ENCODE measurements around the gene HNRNPH2.

Gene HNRNPH2

GRCh38 chrX:101407748-101408531 is at the start of gene HNRNPH2, which contains the start of gene GLA:
Gene HNRNPH2, plus strand, starts transcription at chrX:101408222. Its CDS starts 3,767 bp downstream, at chrX:101411989.
Gene GLA, minus strand, starts transcription at chrX:101407925. Its CDS starts 22 bp downstream, at chrX:101407903.
- Histone ChIP-seq H3K27ac (ENCODE audit: low read depth, low read length) (peak within 1 kb of the TSS; percentile 94), H3K4me1 (ENCODE audit: control insufficient read depth, insufficient read depth, low read length) (no peaks in the 10 kb centered on the region), H3K4me3 (ENCODE audit: low read depth, low read length) (peak within 1 kb of the TSS; percentile 76), H3K36me3 (ENCODE audit: control insufficient read depth, insufficient read depth, low read length) (peaks cover 24% of the 10 kb centered on the region), H3K9ac (ENCODE audit: low read depth, low read length) (peak within 1 kb of the TSS; percentile 96), H3K27me3 (ENCODE audit: control insufficient read depth, insufficient read depth, low read length) (no peaks in the 10 kb centered on the region), H3K9me3 (ENCODE audit: control insufficient read depth, insufficient read depth, low read length) (peaks cover 33% of the 10 kb centered on the region)

- H3K27me3 ChIP-seq (ENCODE audit: control insufficient read depth, insufficient read depth, low read length), result no peaks in the 10 kb centered on the region; the same call in 1 of the 2 replicates
- H3K9ac ChIP-seq (ENCODE audit: low read depth, low read length), result no peak overlapping the region
- no peak overlapping the region for H3K4me3 ChIP-seq (ENCODE audit: low read depth, low read length)
- H3K4me1 ChIP-seq (ENCODE audit: control insufficient read depth, insufficient read depth, low read length), result no peaks in the 10 kb centered on the region
- no peaks in the 10 kb centered on the region for H3K36me3 ChIP-seq (ENCODE audit: control insufficient read depth, insufficient read depth, low read length)
- no peak overlapping the region for H3K27ac ChIP-seq (ENCODE audit: low read depth, low read length)
- H3K9me3 ChIP-seq (ENCODE audit: control insufficient read depth, insufficient read depth, low read length), result peaks cover 18% of the 10 kb centered on the region; the same call in 1 of the 2 replicates
These were observed 48.1 kb upstream of the HNRNPH2 start for GRCh38 chrX:101359966-101360365.

GRCh38 chrX:101360390-101360789 is 47.6 kb upstream of the HNRNPH2 start:
- H3K9me3 ChIP-seq (ENCODE audit: control insufficient read depth, insufficient read depth, low read length), result peaks cover 18% of the 10 kb centered on the region; the same call in 1 of the 2 replicates
- no peaks in the 10 kb centered on the region for H3K36me3 ChIP-seq (ENCODE audit: control insufficient read depth, insufficient read depth, low read length)

GRCh38 chrX:101362116-101362515 is 45.9 kb upstream of the HNRNPH2 start:
- Histone ChIP-seq H3K9me3 (ENCODE audit: control insufficient read depth, insufficient read depth, low read length) (peaks cover 14% of the 10 kb centered on the region; the same call in 1 of the 2 replicates), H3K27me3 (ENCODE audit: control insufficient read depth, insufficient read depth, low read length) (no peaks in the 10 kb centered on the region; the same call in 1 of the 2 replicates), H3K36me3 (ENCODE audit: control insufficient read depth, insufficient read depth, low read length) (no peaks in the 10 kb centered on the region), H3K4me1 (ENCODE audit: control insufficient read depth, insufficient read depth, low read length) (no peaks in the 10 kb centered on the region), H3K9ac (ENCODE audit: low read depth, low read length) (no peak overlapping the region), H3K4me3 (ENCODE audit: low read depth, low read length) (no peak overlapping the region), H3K27ac (ENCODE audit: low read depth, low read length) (no peak overlapping the region)

More at GRCh38 chrX:101360390-101360789, 47.6 kb upstream of the HNRNPH2 start:
- Histone ChIP-seq H3K4me3 (ENCODE audit: low read depth, low read length) (no peak overlapping the region), H3K27ac (ENCODE audit: low read depth, low read length) (no peak overlapping the region), H3K4me1 (ENCODE audit: control insufficient read depth, insufficient read depth, low read length) (no peaks in the 10 kb centered on the region), H3K9ac (ENCODE audit: low read depth, low read length) (no peak overlapping the region), H3K27me3 (ENCODE audit: control insufficient read depth, insufficient read depth, low read length) (no peaks in the 10 kb centered on the region; the same call in 1 of the 2 replicates)

GRCh38 chrX:101362757-101363156 is 45.3 kb upstream of the HNRNPH2 start:
- peaks cover 13% of the 10 kb centered on the region; the same call in 1 of the 2 replicates for H3K9me3 ChIP-seq (ENCODE audit: control insufficient read depth, insufficient read depth, low read length)
- no peaks in the 10 kb centered on the region; the same call in 1 of the 2 replicates for H3K27me3 ChIP-seq (ENCODE audit: control insufficient read depth, insufficient read depth, low read length)
- no peak overlapping the region for H3K27ac ChIP-seq (ENCODE audit: low read depth, low read length)
- no peak overlapping the region for H3K9ac ChIP-seq (ENCODE audit: low read depth, low read length)
- H3K4me1 ChIP-seq (ENCODE audit: control insufficient read depth, insufficient read depth, low read length), result no peaks in the 10 kb centered on the region
- H3K36me3 ChIP-seq (ENCODE audit: control insufficient read depth, insufficient read depth, low read length), result no peaks in the 10 kb centered on the region
- no peak overlapping the region for H3K4me3 ChIP-seq (ENCODE audit: low read depth, low read length)

GRCh38 chrX:101365301-101365795 is 42.7 kb upstream of the HNRNPH2 start:
- H3K36me3 ChIP-seq (ENCODE audit: control insufficient read depth, insufficient read depth, low read length), result no peaks in the 10 kb centered on the region
- H3K9me3 ChIP-seq (ENCODE audit: control insufficient read depth, insufficient read depth, low read length), result peaks cover 21% of the 10 kb centered on the region
- no peaks in the 10 kb centered on the region for H3K4me1 ChIP-seq (ENCODE audit: control insufficient read depth, insufficient read depth, low read length)
- H3K27me3 ChIP-seq (ENCODE audit: control insufficient read depth, insufficient read depth, low read length), result no peaks in the 10 kb centered on the region
- H3K9ac ChIP-seq (ENCODE audit: low read depth, low read length), result no peak overlapping the region
- no peak overlapping the region for H3K27ac ChIP-seq (ENCODE audit: low read depth, low read length)
- H3K4me3 ChIP-seq (ENCODE audit: low read depth, low read length), result no peak overlapping the region

GRCh38 chrX:101368800-101369199 is 39.2 kb upstream of the HNRNPH2 start:
- Histone ChIP-seq H3K4me3 (ENCODE audit: low read depth, low read length) (no peak overlapping the region), H3K27me3 (ENCODE audit: control insufficient read depth, insufficient read depth, low read length) (no peaks in the 10 kb centered on the region), H3K9ac (ENCODE audit: low read depth, low read length) (no peak overlapping the region), H3K4me1 (ENCODE audit: control insufficient read depth, insufficient read depth, low read length) (no peaks in the 10 kb centered on the region), H3K9me3 (ENCODE audit: control insufficient read depth, insufficient read depth, low read length) (peaks cover 30% of the 10 kb centered on the region), H3K27ac (ENCODE audit: low read depth, low read length) (no peak overlapping the region), H3K36me3 (ENCODE audit: control insufficient read depth, insufficient read depth, low read length) (no peaks in the 10 kb centered on the region)

- Histone ChIP-seq H3K9me3 (ENCODE audit: control insufficient read depth, insufficient read depth, low read length) (peaks cover 30% of the 10 kb centered on the region), H3K27me3 (ENCODE audit: control insufficient read depth, insufficient read depth, low read length) (no peaks in the 10 kb centered on the region), H3K36me3 (ENCODE audit: control insufficient read depth, insufficient read depth, low read length) (no peaks in the 10 kb centered on the region), H3K27ac (ENCODE audit: low read depth, low read length) (no peak overlapping the region), H3K4me1 (ENCODE audit: control insufficient read depth, insufficient read depth, low read length) (no peaks in the 10 kb centered on the region), H3K4me3 (ENCODE audit: low read depth, low read length) (no peak overlapping the region), H3K9ac (ENCODE audit: low read depth, low read length) (no peak overlapping the region)
These were observed 38.3 kb upstream of the HNRNPH2 start for GRCh38 chrX:101369687-101370086.

GRCh38 chrX:101370888-101371504 is 37.0 kb upstream of the HNRNPH2 start:
- no peaks in the 10 kb centered on the region for H3K27me3 ChIP-seq (ENCODE audit: control insufficient read depth, insufficient read depth, low read length)
- no peak overlapping the region for H3K27ac ChIP-seq (ENCODE audit: low read depth, low read length)
- peaks cover 30% of the 10 kb centered on the region for H3K9me3 ChIP-seq (ENCODE audit: control insufficient read depth, insufficient read depth, low read length)
- H3K4me3 ChIP-seq (ENCODE audit: low read depth, low read length), result no peak overlapping the region
- no peaks in the 10 kb centered on the region for H3K4me1 ChIP-seq (ENCODE audit: control insufficient read depth, insufficient read depth, low read length)
- no peak overlapping the region for H3K9ac ChIP-seq (ENCODE audit: low read depth, low read length)
- no peaks in the 10 kb centered on the region for H3K36me3 ChIP-seq (ENCODE audit: control insufficient read depth, insufficient read depth, low read length)

GRCh38 chrX:101377547-101377946 is 30.5 kb upstream of the HNRNPH2 start:
- H3K36me3 ChIP-seq (ENCODE audit: control insufficient read depth, insufficient read depth, low read length), result no peaks in the 10 kb centered on the region
- no peaks in the 10 kb centered on the region for H3K4me1 ChIP-seq (ENCODE audit: control insufficient read depth, insufficient read depth, low read length)

More at GRCh38 chrX:101377547-101377946, 30.5 kb upstream of the HNRNPH2 start:
- Histone ChIP-seq H3K9me3 (ENCODE audit: control insufficient read depth, insufficient read depth, low read length) (peaks cover 19% of the 10 kb centered on the region), H3K9ac (ENCODE audit: low read depth, low read length) (no peak overlapping the region), H3K27me3 (ENCODE audit: control insufficient read depth, insufficient read depth, low read length) (no peaks in the 10 kb centered on the region), H3K27ac (ENCODE audit: low read depth, low read length) (no peak overlapping the region), H3K4me3 (ENCODE audit: low read depth, low read length) (no peak overlapping the region)
